Globus pallidus (tissue), 1 donor: ENCODE data around the gene GPR132.
"Not testable (repeated sequence)": the region's sequence is repeated elsewhere in the genome, so short reads cannot be mapped to it uniquely, and the experiment has no call there.

ENCODE experiments used
- DNase-seq: peaks from one replicate; pipeline ENCODE4 v3.0.0-alpha.2; 2015; ENCODE audit warnings: low spot score

The GPR132 gene

GRCh38 chr14:105065280-105066228 lies at the start of gene GPR132:
GPR132 (minus strand) TSS chr14:105065430; CDS start chr14:105055420, 10,010 bp downstream.
- DNase-seq: peak; percentile 49

GRCh38 chr14:105109243-105109642 lies 44.0 kb upstream of the GPR132 start:
- DNase-seq: not testable (repeated sequence)

DNA sequence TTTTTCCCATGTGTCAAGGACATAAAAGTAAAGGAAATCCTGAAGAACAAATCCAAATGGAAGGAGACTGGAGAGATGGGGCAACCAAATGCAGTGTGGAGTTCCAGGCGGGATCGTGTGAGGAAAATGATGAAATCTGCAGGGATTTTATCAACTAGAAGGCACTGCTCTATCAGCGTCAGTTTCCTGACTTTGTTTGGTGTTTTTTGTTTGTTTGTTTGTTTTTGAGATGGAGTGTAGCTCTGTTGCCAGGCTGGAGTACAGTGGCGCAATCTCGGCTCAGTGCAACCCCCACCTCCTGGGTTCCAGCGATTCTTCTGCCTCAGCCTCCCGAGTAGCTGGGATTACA lies 43.3 kb upstream of the GPR132 start:
- no peak for DNase-seq

- DNase-seq: no peak
These were observed 42.7 kb upstream of the GPR132 start for GRCh38 chr14:105107781-105108515.

DNA sequence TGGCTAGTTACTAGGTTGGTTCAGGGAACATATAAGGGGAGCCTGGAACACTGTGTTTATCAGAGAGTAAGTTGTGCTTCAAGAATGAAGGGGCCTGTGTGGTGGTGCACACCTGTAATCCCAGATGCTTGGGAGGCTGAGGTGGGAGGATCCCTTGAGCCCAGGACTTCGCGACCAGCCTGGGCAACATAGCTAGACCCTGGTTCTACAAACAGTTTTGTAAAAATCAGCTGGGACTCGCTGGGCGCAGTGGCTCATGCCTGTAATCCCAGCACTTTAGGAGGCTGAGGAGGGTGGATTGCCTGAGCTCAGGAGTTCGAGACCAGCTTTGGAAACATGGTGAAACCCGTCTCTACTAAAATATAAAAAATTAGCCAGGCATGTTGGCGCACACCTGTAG lies 42.1 kb upstream of the GPR132 start:
- DNase-seq: no peak

DNA sequence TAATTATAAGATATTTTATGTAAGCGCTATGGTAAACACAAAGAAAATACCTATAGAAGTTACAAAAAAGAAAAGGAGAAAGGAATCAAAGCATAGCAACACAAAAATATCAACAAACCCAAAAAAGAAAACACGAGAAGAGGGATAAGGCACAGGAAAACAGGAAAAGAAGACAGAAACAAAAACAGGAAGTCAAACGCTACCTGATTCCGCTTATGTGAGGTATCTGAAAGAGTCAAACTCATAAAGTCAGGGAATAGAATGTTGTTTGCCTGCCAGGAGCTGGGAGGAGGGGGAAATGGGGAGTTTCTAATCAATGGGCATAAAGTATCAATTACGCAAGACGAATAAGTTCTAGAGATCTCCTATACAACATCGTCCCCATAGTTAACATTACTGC lies 39.9 kb upstream of the GPR132 start:
- DNase-seq: no peak

GRCh38 chr14:105102893-105103292 lies 37.7 kb upstream of the GPR132 start:
- DNase-seq: no peak

DNA sequence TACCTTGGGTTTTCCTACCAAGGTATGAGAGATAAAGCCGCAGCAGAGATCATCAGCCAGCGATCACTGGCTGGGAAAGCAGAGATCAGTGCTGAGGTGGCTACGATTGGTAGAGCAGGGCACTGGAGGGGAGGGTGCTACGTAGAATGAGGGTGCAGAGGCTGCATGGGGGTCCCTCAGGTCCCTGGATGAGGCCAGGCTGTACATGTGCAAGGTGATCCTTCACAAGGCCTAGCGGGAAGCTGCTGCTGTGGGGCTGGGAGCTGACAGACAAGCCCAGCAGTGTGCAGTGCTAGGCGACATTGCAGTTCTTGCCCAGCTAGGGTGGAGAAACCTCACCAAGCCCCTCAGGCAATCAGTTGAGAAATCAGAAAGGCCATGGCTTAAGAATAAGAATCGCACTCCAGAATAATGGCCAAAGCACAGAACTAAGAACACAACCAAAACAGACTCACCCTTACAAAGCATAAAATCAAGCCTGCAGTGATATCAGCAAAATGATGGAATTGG lies 37.2 kb upstream of the GPR132 start:
- no peak for DNase-seq

- DNase-seq: no peak
These were observed 35.7 kb upstream of the GPR132 start for GRCh38 chr14:105100910-105101309.

GRCh38 chr14:105099778-105100177 lies 34.5 kb upstream of the GPR132 start:
- DNase-seq: no peak

DNA sequence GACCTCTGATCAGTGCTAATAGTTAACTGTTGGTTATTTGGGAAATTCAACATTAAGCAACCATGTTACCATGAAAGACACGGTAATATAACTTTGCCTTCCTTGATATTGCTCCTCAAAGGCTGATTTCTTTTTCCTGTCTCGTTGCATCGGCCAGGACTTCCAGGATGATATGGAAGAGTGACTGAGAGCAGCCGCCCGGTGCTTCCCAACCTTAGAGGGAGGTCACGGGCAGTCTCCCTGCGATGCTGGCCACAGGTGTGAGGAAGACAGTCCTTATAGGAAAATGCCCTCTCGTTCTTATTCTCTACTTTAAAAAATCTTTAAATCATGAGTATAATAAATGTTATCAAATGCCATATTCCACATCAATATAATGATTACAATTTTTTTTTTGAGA lies 33.1 kb upstream of the GPR132 start:
- no peak for DNase-seq

DNA sequence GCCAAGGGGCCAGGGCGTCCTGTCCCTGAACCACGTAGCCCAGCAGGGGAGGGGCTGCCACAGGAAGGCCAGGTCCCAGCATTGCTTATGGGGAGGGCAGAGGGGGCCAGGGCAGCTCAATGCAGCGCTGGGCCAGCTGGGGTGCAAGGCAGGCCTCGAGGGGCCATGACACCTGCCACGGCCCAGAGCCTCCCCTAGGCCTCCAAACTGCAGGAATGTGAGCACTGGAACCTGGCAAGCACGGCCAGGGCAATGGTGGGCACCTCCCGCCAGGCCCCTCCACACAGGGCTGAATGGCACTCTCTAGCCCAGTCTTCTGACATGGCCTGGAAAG lies 32.5 kb upstream of the GPR132 start:
- no peak for DNase-seq

DNA sequence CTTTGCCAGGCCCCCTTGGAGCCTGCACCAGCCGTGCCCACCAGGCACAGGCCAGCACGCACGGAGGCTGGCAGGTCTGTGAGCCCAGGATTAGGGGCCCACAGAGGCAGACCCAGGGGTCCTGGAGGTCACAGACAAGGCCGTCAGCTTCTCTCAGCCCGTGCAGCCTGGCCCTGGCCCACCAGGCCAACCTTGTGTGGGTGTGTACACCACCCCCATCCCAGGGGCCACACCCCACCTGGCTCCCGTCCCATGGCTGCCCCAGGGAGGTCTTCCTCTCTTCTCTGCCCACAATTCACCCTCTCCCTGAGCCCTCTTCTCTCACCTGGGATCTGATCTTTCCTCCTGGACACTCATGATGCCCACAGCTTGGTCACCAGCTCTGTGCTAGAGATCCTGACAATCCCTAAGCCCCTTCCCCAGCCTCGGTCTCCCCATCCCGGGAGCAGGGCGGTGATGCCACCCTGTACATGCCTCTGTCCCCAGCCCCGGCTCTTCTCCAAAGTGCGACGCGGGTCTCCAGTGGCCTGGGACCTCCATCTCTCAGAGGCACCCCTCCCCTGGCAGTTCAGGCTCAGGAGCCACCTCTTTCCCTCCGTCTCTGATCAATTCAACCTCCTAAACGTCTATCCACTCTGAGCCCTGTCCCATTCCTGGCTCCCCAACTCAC lies 31.1 kb upstream of the GPR132 start:
- DNase-seq: no peak

DNA sequence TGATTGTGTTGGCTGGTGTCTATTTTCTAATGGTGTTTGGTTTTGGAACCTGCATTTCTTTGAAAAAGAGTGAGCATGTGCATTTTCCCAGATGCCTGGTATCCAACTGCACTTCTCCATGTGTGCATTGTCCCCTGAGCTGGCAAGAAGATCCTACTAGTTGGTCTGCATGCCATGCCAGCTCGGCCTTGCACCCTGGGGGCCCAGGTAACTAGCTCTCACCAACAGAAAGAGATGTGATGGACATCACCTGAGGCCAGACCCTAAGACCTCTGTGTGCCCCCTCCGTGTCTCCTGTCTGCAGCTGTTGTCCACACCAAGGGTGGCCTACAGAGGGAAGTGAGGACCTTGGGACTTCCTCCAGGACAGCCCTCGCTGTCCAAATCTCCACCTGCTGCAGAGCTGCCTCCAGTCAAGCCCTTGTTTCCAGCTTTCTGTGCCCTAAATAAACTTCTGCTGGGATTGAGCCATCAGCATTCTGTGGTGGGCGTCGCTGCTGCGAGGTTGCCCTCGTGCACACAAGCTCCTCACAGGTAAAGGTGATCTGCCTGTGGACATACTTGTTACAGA lies 30.1 kb upstream of the GPR132 start:
- DNase-seq: no peak

DNA sequence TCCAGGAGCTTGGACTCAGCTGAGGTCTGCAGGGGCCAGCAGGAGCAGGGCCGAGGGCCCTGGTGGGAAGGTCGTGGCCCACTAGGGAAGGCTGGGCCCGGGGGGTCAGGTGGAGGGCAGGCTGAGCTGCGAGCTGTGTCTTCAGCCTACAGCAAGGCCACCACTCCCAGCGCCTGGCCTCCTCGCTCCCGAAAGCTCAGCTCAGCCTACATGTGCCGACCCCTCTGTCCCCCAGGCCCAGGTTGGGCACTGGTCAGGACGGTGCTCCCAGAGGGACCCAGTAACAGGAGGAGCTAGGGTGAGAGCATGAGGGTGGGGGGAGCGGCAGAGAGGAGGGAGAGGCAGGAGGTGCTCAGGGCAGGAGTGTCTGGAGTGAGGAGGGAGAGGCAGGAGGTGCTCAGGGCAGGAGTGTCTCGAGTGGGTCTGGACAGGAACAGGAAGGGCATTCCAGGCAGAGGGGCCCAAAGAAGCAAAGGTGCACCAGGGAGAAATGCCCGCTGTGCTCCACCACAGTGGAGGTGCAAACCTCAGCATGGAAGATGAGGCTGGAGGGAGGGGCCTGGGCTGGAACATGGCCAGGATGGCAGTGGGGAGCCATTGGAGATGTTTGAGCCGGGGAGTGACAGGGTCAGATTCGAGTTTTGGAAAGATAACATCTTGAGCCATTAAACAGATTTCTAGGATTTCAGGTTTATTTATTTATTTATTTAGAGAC lies 29.1 kb upstream of the GPR132 start:
- no peak for DNase-seq

DNA sequence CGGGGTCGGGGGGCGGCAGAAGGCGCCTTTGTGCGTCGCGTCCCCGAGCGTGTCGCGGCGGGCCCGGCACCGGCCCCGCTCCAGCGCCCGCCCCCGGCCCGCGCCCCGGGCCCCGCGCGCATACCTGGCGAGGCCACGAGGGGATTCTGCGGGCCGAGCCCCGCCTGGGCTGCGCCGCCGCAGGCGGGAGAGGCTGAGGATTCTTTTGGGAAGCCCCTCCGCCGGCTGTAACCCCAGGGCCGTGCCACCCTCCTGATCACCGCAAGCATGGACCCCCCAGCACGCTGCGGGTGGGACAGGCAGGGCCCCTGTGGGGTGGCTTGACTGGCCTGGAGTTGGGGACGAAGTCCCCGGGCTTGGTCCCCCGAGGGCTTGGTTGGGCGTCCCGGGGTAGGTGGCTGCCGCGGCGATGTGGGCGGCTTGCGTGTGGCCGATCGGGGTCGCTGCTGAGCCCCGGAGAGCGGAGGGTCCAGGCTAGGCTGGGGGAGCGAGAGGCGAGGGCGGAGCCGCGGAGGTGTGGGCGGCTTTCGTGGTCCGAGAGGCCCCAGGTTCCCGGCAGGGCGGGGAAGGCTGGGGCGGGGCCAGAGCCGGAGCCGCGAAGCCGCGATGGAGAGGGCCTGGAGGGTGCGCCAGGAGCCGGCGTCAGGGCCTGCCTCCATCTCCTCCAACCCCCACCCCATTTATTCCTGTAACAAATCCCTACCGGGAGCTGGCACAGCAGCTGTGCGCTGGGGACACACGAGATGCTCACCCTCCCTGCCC lies 28.4 kb upstream of the GPR132 start:
- no peak for DNase-seq

GRCh38 chr14:105093038-105093430 lies 27.8 kb upstream of the GPR132 start:
- DNase-seq: no peak

- no peak for DNase-seq
These were observed 27.2 kb upstream of the GPR132 start for GRCh38 chr14:105092171-105093037.

DNA sequence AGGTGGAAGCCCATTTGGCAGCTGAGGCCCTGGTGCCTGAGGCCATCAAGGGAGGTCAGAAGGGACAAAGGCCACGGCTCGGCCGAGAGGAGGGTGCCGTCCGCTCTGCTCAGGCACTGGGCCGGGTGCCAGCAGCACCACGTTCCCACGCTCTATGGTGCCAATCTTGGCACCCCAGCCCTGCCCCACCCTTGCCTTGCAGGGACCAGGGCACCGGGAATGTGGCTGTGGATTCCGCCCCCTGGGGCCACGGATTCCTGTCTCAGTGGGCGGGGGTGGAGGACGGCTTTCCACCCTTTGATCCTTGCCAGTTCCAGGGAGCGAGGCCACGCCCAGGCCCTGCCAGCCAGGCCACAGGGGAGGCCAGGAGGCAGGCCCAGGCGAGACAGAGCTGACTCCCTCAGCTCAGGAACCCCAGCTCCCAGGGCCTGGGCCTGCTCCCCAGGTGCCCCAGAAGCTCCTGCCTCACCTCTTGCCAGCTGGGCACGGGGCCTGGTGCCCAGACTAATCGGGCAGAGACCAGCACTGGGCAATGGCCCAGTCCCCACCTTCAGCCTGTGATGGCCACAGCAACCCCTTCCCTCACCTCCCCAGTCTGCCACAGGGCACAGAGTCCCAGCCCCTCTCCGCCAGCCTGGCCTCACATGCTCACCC lies 26.4 kb upstream of the GPR132 start:
- DNase-seq: no peak
